HepG2 (cell line): ENCODE measurements around the gene GFPT2.

ENCODE experiments used
- CTCF ChIP-seq: sonication (generic); formaldehyde crosslinking; IDR thresholded peaks from 2 replicates; pipeline ENCODE4 v1.5.0; 2020; ENCODE audit warnings: mild to moderate bottlenecking, missing genetic modification reagents, moderate library complexity
- FOXM1 ChIP-seq: sonication (generic); formaldehyde crosslinking; IDR thresholded peaks from 2 replicates; pipeline ENCODE4 v1.5.0; 2020; ENCODE audit warnings: missing genetic modification reagents
- HDAC6 ChIP-seq: fragments of 200-600 bp; sonication (generic); IDR thresholded peaks from 2 replicates; pipeline ENCODE4 v1.7.0; 2017; ENCODE audit warnings: mild to moderate bottlenecking, antibody characterized with exemption, low read length, low read depth
- HNRNPL ChIP-seq: fragments of 200-400 bp; formaldehyde crosslinking; IDR thresholded peaks from 2 replicates; pipeline ENCODE4 v1.6.1; 2017; ENCODE audit warnings: mild to moderate bottlenecking, low read depth, low read length
- HOXD1 ChIP-seq: sonication (generic); formaldehyde crosslinking; IDR thresholded peaks from 2 replicates; pipeline ENCODE4 v1.5.0; 2020; ENCODE audit warnings: missing genetic modification reagents
- PBX3 ChIP-seq: sonication (generic); formaldehyde crosslinking; IDR thresholded peaks from 2 replicates; pipeline ENCODE4 v1.8.1; 2023; ENCODE audit warnings: missing genetic modification reagents, inconsistent platforms, borderline replicate concordance
- TAF1 ChIP-seq: sonication (generic); formaldehyde crosslinking; IDR thresholded peaks from 2 replicates; pipeline ENCODE4 v1.4.0; 2020; ENCODE audit warnings: missing genetic modification reagents

- TF ChIP-seq HDAC6 (no peak), TAF1 (CRISPR knock-in tag) (no peak), CTCF (no peak), HOXD1 (no peak), HNRNPL (no peak), PBX3 (CRISPR knock-in tag) (no peak), FOXM1 (CRISPR knock-in tag) (no peak)
Measured at GRCh38 chr5:180323941-180324600, 29.1 kb downstream of the GFPT2 start.
